Measurements from ENCODE around the gene ZW10. TPM values are rescaled to one million over a fixed set of nuclear protein-coding genes. Genes with fewer than 3 reads are reported as not detected.

ZW10 gene
- total and polyA plus RNA-seq, 2 of the 13 experiments (the other 11 are each of a cell fraction or from before 2014, with no cell fraction given), result 5.8 to 31.3 TPM

- TF ChIP-seq CERS6 (CRISPR knock-in tag; IDR thresholded peaks at IDR 0.05), result no peak
- no peak for TF ChIP-seq TFDP2 (CRISPR knock-in tag; IDR thresholded peaks at IDR 0.05)
These were observed 83.5 kb downstream of the ZW10 start (continued) for GRCh38 chr11:113689768-113690618.

- ATAC-seq, result no peak
- H3K36me3 ChIP-seq (replicated peaks in 1 of 2; ENCODE audit: control insufficient read depth in 1 of 2, insufficient read depth in 2 of 2, low read length in 2 of 2), result no peaks in the 10 kb centered on the region
- no peak overlapping the region for H3K27ac ChIP-seq (ENCODE audit: extremely low read length, insufficient read depth, low read length)
- DNase-seq (ENCODE audit: low spot score), result no peak
- H2AFZ ChIP-seq (ENCODE audit: low read length), result no peak overlapping the region
- CTCF ChIA-PET (ENCODE audit: low intra/inter-chr PET ratio, low total read pairs), result no interaction called here
- H4K20me1 ChIP-seq (ENCODE audit: insufficient read depth, low read length), result no peaks in the 10 kb centered on the region
- in situ Hi-C loops (cut with HindIII; ENCODE audit: extremely low pct_ligation_motif_present, low pct_unique_long_range_greater_than_20kb), result no loop called here
- H3K9me3 ChIP-seq (ENCODE audit: low read length), result no peaks in the 10 kb centered on the region
- H3K79me2 ChIP-seq (ENCODE audit: insufficient read depth, low read length), result no peaks in the 10 kb centered on the region
- no peak for FAIRE-seq
- POLR2A ChIA-PET, result no interaction called here
- H3K27me3 ChIP-seq (ENCODE audit: control insufficient read depth in 1 of 2, insufficient read depth in 2 of 2, low read length in 2 of 2), result peaks cover 0 to 17% of the 10 kb centered on the region in 2 experiments; a peak in 2 of 5 replicates
- H3K4me2 ChIP-seq (ENCODE audit: low read depth, low read length), result no peak overlapping the region
- BruUV-seq (replicated peaks), result no TSS peak
- intact Hi-C loops (cut with micrococcal nuclease; ENCODE audit: unreplicated experiment), result no loop called here
- WGBS (ENCODE audit: low lambda C conversion rate), result 21% methylated on average over 2 of the region's 2 CpGs
- no peak overlapping the region for H3K4me3 ChIP-seq (replicated peaks in 1 of 3; ENCODE audit: insufficient read depth in 1 of 3, low read depth in 2 of 3, low read length in 3 of 3)
- peaks cover 7% of the 10 kb centered on the region; the same call in 1 of the 2 replicates for H3K4me1 ChIP-seq (ENCODE audit: insufficient read depth, low read length)
- H3K9ac ChIP-seq (ENCODE audit: insufficient read depth, low read depth, low read length), result no peak overlapping the region
- TF ChIP-seq ZFP1 (CRISPR knock-in tag; IDR thresholded peaks at IDR 0.05), result no peak
- no peak for TF ChIP-seq SOX5 (CRISPR knock-in tag; IDR thresholded peaks at IDR 0.05; ENCODE audit: borderline replicate concordance)
- no peak for TF ChIP-seq ATF3 (CRISPR knock-in tag; IDR thresholded peaks at IDR 0.05)
- TF ChIP-seq THYN1 (CRISPR knock-in tag; IDR thresholded peaks at IDR 0.05; ENCODE audit: borderline replicate concordance, low read depth), result no peak
- TF ChIP-seq MLXIP (CRISPR knock-in tag; IDR thresholded peaks at IDR 0.05; ENCODE audit: borderline replicate concordance), result no peak
These were observed 87.7 kb downstream of the ZW10 start for GRCh38 chr11:113685654-113686359.

All from HepG2 (cell line).